MM.1S (cell line): ENCODE measurements around the gene DDOST.

ENCODE experiments used
- EZH2phosphoT487 ChIP-seq: fragments of 300-600 bp; sonication (generic); IDR thresholded peaks from 2 replicates; pipeline ENCODE4 v1.6.1; 2018; ENCODE audit warnings: antibody characterized with exemption, low read length
- TF ChIP-seq, protein P1 (sequence below): fragments of 300-600 bp; sonication (generic); IDR thresholded peaks from 2 replicates; pipeline ENCODE4 v1.5.1; 2016; ENCODE audit warnings: antibody characterized with exemption, low read length, mixed read lengths

DNA sequence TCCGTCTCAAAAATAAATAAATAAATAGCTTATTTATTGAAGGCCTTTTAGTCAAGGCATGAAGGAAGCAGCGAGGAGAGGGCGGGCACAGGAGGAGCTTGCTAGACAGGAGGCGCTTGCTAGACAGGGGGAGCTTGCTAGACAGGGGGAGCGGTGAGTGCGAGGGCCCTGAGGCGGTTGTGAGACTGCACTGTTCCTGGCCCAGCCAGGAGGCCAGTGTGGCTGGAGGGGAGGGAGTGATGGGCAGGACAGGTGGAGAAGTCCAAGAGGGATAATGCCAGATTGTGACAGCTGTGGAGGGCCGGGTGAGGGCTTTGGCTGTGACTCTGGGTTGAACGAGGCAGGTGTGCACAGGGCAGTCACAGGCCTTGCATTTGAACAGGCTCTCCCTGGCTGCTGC, 38.4 kb upstream of the DDOST start:
- TF ChIP-seq, protein P1, sequence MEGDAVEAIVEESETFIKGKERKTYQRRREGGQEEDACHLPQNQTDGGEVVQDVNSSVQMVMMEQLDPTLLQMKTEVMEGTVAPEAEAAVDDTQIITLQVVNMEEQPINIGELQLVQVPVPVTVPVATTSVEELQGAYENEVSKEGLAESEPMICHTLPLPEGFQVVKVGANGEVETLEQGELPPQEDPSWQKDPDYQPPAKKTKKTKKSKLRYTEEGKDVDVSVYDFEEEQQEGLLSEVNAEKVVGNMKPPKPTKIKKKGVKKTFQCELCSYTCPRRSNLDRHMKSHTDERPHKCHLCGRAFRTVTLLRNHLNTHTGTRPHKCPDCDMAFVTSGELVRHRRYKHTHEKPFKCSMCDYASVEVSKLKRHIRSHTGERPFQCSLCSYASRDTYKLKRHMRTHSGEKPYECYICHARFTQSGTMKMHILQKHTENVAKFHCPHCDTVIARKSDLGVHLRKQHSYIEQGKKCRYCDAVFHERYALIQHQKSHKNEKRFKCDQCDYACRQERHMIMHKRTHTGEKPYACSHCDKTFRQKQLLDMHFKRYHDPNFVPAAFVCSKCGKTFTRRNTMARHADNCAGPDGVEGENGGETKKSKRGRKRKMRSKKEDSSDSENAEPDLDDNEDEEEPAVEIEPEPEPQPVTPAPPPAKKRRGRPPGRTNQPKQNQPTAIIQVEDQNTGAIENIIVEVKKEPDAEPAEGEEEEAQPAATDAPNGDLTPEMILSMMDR, result no peak
- TF ChIP-seq EZH2phosphoT487, result no peak
